Liver (tissue), 9 donors: ENCODE data around the gene GZMA. TPM values are rescaled to one million over a fixed set of nuclear protein-coding genes. Genes with fewer than 3 reads are reported as not detected.

Experiments used
- DNase-seq: peaks from one replicate; pipeline ENCODE4 v3.0.0-alpha.2; 2017; ENCODE audit warnings: low spot score
- H3K27ac ChIP-seq, 2 donors: one replicate each; pipeline ENCODE4 v1.7.0; 2013; ENCODE audit warnings: inconsistent platforms in 2 of 2, low read length in 2 of 2, control low read depth in 1 of 2, low read depth in 1 of 2, mild to moderate bottlenecking in 1 of 2
- H3K27me3 ChIP-seq, 4 donors: one replicate each; pipeline versions ENCODE4 v1.6.1 to v1.7.0; 2013; ENCODE audit warnings: low read length in 3 of 4, inconsistent platforms in 1 of 4, mild to moderate bottlenecking in 1 of 4, moderate library complexity in 1 of 4; ENCODE audit not compliant: control insufficient read depth in 4 of 4, insufficient read depth in 4 of 4
- H3K36me3 ChIP-seq, 4 donors: one replicate each; pipeline versions ENCODE4 v1.6.1 to v1.7.0; 2013; ENCODE audit warnings: low read length in 3 of 4, mild to moderate bottlenecking in 3 of 4, low read depth in 1 of 4, moderate library complexity in 1 of 4; ENCODE audit not compliant: control insufficient read depth in 4 of 4, insufficient read depth in 3 of 4
- H3K4me1 ChIP-seq, 4 donors: one replicate each; pipeline versions ENCODE4 v1.6.1 to v1.7.0; 2013; ENCODE audit warnings: low read length in 3 of 4, mild to moderate bottlenecking in 3 of 4, moderate library complexity in 1 of 4; ENCODE audit not compliant: control insufficient read depth in 4 of 4, insufficient read depth in 4 of 4
- H3K4me3 ChIP-seq, 3 donors: one replicate each; pipeline versions ENCODE4 v1.6.1 to v1.7.0; 2013; ENCODE audit warnings: low read length in 3 of 3, control low read depth in 1 of 3, low read depth in 1 of 3, mild to moderate bottlenecking in 1 of 3
- H3K9ac ChIP-seq, 2 donors: one replicate each; pipeline ENCODE4 v1.7.0; 2013; ENCODE audit warnings: low read length in 2 of 2, mild to moderate bottlenecking in 2 of 2, moderate library complexity in 2 of 2, control low read depth in 1 of 2, low read depth in 1 of 2
- H3K9me3 ChIP-seq, 4 donors: one replicate each; pipeline versions ENCODE4 v1.6.1 to v1.7.0; 2013; ENCODE audit warnings: low read length in 3 of 4; ENCODE audit not compliant: control insufficient read depth in 4 of 4
- CTCF ChIP-seq: fragments of 150-350 bp; IDR thresholded peaks from 2 replicates; pipeline ENCODE4 v1.5.1; 2017; ENCODE audit warnings: improper control_type of control experiment, low read depth, low read length; ENCODE audit not compliant: missing input control
- EGR1 ChIP-seq, 2 donors: IDR thresholded peaks; 2 replicates each; pipeline ENCODE4 v1.6.1; 2016 to 2018; ENCODE audit warnings: antibody characterized with exemption in 2 of 2, low read depth in 2 of 2
- FOXA1 ChIP-seq: IDR thresholded peaks from 2 replicates; pipeline ENCODE4 v1.6.1; 2016; ENCODE audit warnings: antibody characterized with exemption
- FOXA2 ChIP-seq: IDR thresholded peaks from 2 replicates; pipeline ENCODE4 v1.6.1; 2016; ENCODE audit warnings: antibody characterized with exemption
- GABPA ChIP-seq, 2 donors: IDR thresholded peaks in 1 of 2; conservative IDR thresholded peaks in 1 of 2; 2 replicates each; pipeline ENCODE4 v1.6.1; 2016; ENCODE audit warnings: antibody characterized with exemption in 2 of 2, mild to moderate bottlenecking in 1 of 2, moderate library complexity in 1 of 2
- HNF4A ChIP-seq, 2 donors: conservative IDR thresholded peaks; 2 replicates each; pipeline ENCODE4 v1.6.1; 2016; ENCODE audit warnings: antibody characterized with exemption in 2 of 2, mild to moderate bottlenecking in 2 of 2
- HNF4G ChIP-seq: IDR thresholded peaks from 2 replicates; pipeline ENCODE4 v1.6.1; 2016; ENCODE audit warnings: antibody characterized with exemption
- JUND ChIP-seq, 2 donors: IDR thresholded peaks; 2 replicates each; pipeline ENCODE4 v1.6.1; 2016; ENCODE audit warnings: antibody characterized with exemption in 2 of 2
- MAX ChIP-seq: IDR thresholded peaks from 2 replicates; pipeline ENCODE4 v1.6.1; 2016; ENCODE audit warnings: antibody characterized with exemption
- NR2F2 ChIP-seq: IDR thresholded peaks from 2 replicates; pipeline ENCODE4 v1.6.1; 2016; ENCODE audit warnings: antibody characterized with exemption
- RAD21 ChIP-seq, 2 donors: IDR thresholded peaks; 2 replicates each; pipeline ENCODE4 v1.6.1; 2016; ENCODE audit warnings: antibody characterized with exemption in 2 of 2, mild to moderate bottlenecking in 2 of 2
- RXRA ChIP-seq, 2 donors: IDR thresholded peaks; 2 replicates each; pipeline ENCODE4 v1.6.1; 2017 to 2018; ENCODE audit warnings: antibody characterized with exemption in 2 of 2, mild to moderate bottlenecking in 1 of 2
- SP1 ChIP-seq: IDR thresholded peaks from 2 replicates; pipeline ENCODE4 v1.6.1; 2018; ENCODE audit warnings: antibody characterized with exemption, mild to moderate bottlenecking
- TAF1 ChIP-seq: conservative IDR thresholded peaks from 2 replicates; pipeline ENCODE4 v1.6.1; 2016; ENCODE audit warnings: antibody characterized with exemption, mild to moderate bottlenecking
- YY1 ChIP-seq: IDR thresholded peaks from 2 replicates; pipeline ENCODE4 v1.6.1; 2016; ENCODE audit warnings: antibody characterized with exemption, mild to moderate bottlenecking
- WGBS: extraction: QIAGEN DNeasy Blood & Tissue Kit; methylation state at CpG from one replicate; pipeline ENCODE4 v1.1.7; 2013; 5-methylcytosine and 5-hydroxymethylcytosine counted together
- polyA plus RNA-seq, 2 donors: library from polyadenylated mRNA; stranded (reverse) in 1 of 2; unstranded in 1 of 2; fragments of 200-250 nt in 1 of 2; fragments of >200 nt in 1 of 2; fragmentation: Nextera tagmentation in 1 of 2; extraction: Ambion mirVana in 1 of 2; gene quantifications; one replicate each; pipeline versions ENCODE4 v1.2.1 to v1.2.3, GENCODE V29; 2013 to 2015
- total RNA-seq, 2 donors: library from RNA; depleted of rRNA; stranded (reverse); fragments of >200 nt; gene quantifications; one replicate each; pipeline ENCODE4 v1.2.3, GENCODE V29; 2014
- TF ChIP-seq, protein P1 (sequence below): IDR thresholded peaks from 2 replicates; pipeline ENCODE4 v1.6.1; 2016; ENCODE audit warnings: antibody characterized with exemption
- TF ChIP-seq, protein P2 (sequence below): IDR thresholded peaks from 2 replicates; pipeline ENCODE4 v1.6.1; 2016; ENCODE audit warnings: antibody characterized with exemption, mild to moderate bottlenecking
- TF ChIP-seq, protein P3 (sequence below): IDR thresholded peaks from 2 replicates; pipeline ENCODE4 v1.6.1; 2016; ENCODE audit warnings: antibody characterized with exemption
- donor health status: healthy.
- donor health status: healthy.
- donor health status: healthy.
- donor health status: healthy.
- donor health status: healthy.

GZMA gene
- total and polyA plus RNA-seq, 4 donors = 1.9 to 2.4 (median 2.1) TPM

- H3K4me3 ChIP-seq = no peak overlapping the region
- no peak overlapping the region for H3K9ac ChIP-seq
- TF ChIP-seq, protein P1, sequence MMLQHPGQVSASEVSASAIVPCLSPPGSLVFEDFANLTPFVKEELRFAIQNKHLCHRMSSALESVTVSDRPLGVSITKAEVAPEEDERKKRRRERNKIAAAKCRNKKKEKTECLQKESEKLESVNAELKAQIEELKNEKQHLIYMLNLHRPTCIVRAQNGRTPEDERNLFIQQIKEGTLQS = no peak
- TF ChIP-seq FOXA2 = no peak
- no peak for TF ChIP-seq HNF4G
- TF ChIP-seq, protein P2, sequence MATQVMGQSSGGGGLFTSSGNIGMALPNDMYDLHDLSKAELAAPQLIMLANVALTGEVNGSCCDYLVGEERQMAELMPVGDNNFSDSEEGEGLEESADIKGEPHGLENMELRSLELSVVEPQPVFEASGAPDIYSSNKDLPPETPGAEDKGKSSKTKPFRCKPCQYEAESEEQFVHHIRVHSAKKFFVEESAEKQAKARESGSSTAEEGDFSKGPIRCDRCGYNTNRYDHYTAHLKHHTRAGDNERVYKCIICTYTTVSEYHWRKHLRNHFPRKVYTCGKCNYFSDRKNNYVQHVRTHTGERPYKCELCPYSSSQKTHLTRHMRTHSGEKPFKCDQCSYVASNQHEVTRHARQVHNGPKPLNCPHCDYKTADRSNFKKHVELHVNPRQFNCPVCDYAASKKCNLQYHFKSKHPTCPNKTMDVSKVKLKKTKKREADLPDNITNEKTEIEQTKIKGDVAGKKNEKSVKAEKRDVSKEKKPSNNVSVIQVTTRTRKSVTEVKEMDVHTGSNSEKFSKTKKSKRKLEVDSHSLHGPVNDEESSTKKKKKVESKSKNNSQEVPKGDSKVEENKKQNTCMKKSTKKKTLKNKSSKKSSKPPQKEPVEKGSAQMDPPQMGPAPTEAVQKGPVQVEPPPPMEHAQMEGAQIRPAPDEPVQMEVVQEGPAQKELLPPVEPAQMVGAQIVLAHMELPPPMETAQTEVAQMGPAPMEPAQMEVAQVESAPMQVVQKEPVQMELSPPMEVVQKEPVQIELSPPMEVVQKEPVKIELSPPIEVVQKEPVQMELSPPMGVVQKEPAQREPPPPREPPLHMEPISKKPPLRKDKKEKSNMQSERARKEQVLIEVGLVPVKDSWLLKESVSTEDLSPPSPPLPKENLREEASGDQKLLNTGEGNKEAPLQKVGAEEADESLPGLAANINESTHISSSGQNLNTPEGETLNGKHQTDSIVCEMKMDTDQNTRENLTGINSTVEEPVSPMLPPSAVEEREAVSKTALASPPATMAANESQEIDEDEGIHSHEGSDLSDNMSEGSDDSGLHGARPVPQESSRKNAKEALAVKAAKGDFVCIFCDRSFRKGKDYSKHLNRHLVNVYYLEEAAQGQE = no peak
- no peak for TF ChIP-seq EGR1 (IDR thresholded peaks at IDR 0.05; ENCODE audit: low read depth in 2 of 2)
- TF ChIP-seq FOXA1 = no peak
- TF ChIP-seq, protein P3, sequence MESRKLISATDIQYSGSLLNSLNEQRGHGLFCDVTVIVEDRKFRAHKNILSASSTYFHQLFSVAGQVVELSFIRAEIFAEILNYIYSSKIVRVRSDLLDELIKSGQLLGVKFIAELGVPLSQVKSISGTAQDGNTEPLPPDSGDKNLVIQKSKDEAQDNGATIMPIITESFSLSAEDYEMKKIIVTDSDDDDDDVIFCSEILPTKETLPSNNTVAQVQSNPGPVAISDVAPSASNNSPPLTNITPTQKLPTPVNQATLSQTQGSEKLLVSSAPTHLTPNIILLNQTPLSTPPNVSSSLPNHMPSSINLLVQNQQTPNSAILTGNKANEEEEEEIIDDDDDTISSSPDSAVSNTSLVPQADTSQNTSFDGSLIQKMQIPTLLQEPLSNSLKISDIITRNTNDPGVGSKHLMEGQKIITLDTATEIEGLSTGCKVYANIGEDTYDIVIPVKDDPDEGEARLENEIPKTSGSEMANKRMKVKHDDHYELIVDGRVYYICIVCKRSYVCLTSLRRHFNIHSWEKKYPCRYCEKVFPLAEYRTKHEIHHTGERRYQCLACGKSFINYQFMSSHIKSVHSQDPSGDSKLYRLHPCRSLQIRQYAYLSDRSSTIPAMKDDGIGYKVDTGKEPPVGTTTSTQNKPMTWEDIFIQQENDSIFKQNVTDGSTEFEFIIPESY = no peak
- no peak for TF ChIP-seq GABPA (IDR thresholded peaks at IDR 0.05 in 1 of 2, conservative IDR thresholded peaks at IDR 0.05 in 1 of 2)
- no peak for TF ChIP-seq CTCF
- TF ChIP-seq SP1 = no peak
- no peak for TF ChIP-seq NR2F2
- no peak for TF ChIP-seq MAX
- TF ChIP-seq JUND (IDR thresholded peaks at IDR 0.05) = no peak
- TF ChIP-seq RXRA (IDR thresholded peaks at IDR 0.05) = no peak
- TF ChIP-seq YY1 = no peak
- no peak for TF ChIP-seq RAD21 (IDR thresholded peaks at IDR 0.05)
- no peak for TF ChIP-seq HNF4A (conservative IDR thresholded peaks at IDR 0.05)
- no peak for TF ChIP-seq TAF1
- 83% methylated on average over 9 of the region's 9 CpGs for WGBS
- no peaks in the 10 kb centered on the region for H3K36me3 ChIP-seq
- peaks cover 0 to 4% (median 0%) of the 10 kb centered on the region in 4 donors for H3K27me3 ChIP-seq
- no peak for DNase-seq
- H3K4me1 ChIP-seq = no peaks in the 10 kb centered on the region
- no peak overlapping the region for H3K27ac ChIP-seq
- H3K9me3 ChIP-seq = no peaks in the 10 kb centered on the region
Measured at GRCh38 chr5:55062039-55062779, 40.2 kb upstream of the GZMA start.
